KMS-11 (cell line): Measurements from ENCODE around the gene SDK1.

Experiments used
- H2AFZ ChIP-seq: fragments of 200-600 bp; sonication (generic); 2 replicates; pipeline ENCODE4 v1.6.1; 2016; ENCODE audit warnings: antibody characterized with exemption, mixed run types, low read depth
- H3K27ac ChIP-seq: fragments of 200-600 bp; sonication (generic); 2 replicates; pipeline ENCODE4 v1.6.1; 2016; ENCODE audit warnings: mild to moderate bottlenecking, mixed run types
- H3K27me3 ChIP-seq: fragments of 200-600 bp; sonication (generic); 2 replicates; pipeline ENCODE4 v1.6.1; 2017; ENCODE audit warnings: mild to moderate bottlenecking, low read depth, mixed run types, moderate library complexity; ENCODE audit not compliant: insufficient read depth
- H3K36me3 ChIP-seq: fragments of 200-600 bp; sonication (generic); 2 replicates; pipeline ENCODE4 v1.6.1; 2017; ENCODE audit warnings: mild to moderate bottlenecking, mixed run types; ENCODE audit not compliant: insufficient read depth
- H3K4me1 ChIP-seq: fragments of 200-600 bp; sonication (generic); 2 replicates; pipeline ENCODE4 v1.6.1; 2016; ENCODE audit warnings: mild to moderate bottlenecking, low read depth, mixed run types; ENCODE audit not compliant: poor library complexity, severe bottlenecking
- H3K4me2 ChIP-seq: fragments of 200-600 bp; sonication (generic); 2 replicates; pipeline ENCODE4 v1.7.0; 2016; ENCODE audit warnings: mild to moderate bottlenecking, mixed run types
- H3K4me3 ChIP-seq: fragments of 200-600 bp; sonication (generic); IDR thresholded peaks from 2 replicates; pipeline ENCODE4 v1.6.1; 2017; ENCODE audit warnings: low read depth, low read length, mixed read lengths; ENCODE audit not compliant: insufficient read depth
- H3K79me2 ChIP-seq: fragments of 200-600 bp; sonication (generic); 2 replicates; pipeline ENCODE4 v1.6.1; 2016; ENCODE audit warnings: low read depth, mixed run types; ENCODE audit not compliant: insufficient read depth
- H3K9ac ChIP-seq: fragments of 200-600 bp; sonication (generic); 2 replicates; pipeline ENCODE4 v1.6.1; 2016; ENCODE audit warnings: mild to moderate bottlenecking, mixed run types
- H4K20me1 ChIP-seq: fragments of 200-600 bp; sonication (generic); 2 replicates; pipeline ENCODE4 v1.6.1; 2016; ENCODE audit warnings: mild to moderate bottlenecking, mixed run types; ENCODE audit not compliant: insufficient read depth
- TF ChIP-seq, protein P1 (sequence below): fragments of 200-600 bp; sonication (generic); conservative IDR thresholded peaks from 2 replicates; pipeline ENCODE4 v1.6.1; 2017; ENCODE audit warnings: low read depth, mild to moderate bottlenecking, antibody characterized with exemption, low read length, moderate library complexity, mixed read lengths

SDK1 gene

DNA sequence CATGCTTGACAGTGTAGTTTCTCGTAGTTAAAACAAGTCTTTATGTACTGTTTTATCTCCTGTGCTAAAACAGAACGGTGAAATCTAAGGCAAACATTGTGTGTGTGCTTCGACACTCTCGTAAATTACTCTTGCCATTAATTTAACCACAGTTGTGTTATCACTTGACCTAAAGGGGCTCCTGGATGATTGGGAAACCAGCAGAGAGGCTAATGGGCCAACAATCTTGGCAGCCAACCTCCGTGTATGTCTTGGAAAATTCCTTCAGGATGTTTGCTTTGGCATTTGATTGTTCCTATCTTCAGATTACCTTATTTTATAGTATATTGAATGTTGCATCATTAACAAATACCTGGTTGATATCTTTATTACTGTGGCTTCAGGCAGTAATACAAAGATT is 409.5 kb downstream of the SDK1 start:
- TF ChIP-seq, protein P1, sequence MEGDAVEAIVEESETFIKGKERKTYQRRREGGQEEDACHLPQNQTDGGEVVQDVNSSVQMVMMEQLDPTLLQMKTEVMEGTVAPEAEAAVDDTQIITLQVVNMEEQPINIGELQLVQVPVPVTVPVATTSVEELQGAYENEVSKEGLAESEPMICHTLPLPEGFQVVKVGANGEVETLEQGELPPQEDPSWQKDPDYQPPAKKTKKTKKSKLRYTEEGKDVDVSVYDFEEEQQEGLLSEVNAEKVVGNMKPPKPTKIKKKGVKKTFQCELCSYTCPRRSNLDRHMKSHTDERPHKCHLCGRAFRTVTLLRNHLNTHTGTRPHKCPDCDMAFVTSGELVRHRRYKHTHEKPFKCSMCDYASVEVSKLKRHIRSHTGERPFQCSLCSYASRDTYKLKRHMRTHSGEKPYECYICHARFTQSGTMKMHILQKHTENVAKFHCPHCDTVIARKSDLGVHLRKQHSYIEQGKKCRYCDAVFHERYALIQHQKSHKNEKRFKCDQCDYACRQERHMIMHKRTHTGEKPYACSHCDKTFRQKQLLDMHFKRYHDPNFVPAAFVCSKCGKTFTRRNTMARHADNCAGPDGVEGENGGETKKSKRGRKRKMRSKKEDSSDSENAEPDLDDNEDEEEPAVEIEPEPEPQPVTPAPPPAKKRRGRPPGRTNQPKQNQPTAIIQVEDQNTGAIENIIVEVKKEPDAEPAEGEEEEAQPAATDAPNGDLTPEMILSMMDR = no peak
- H3K4me2 ChIP-seq = no peak overlapping the region
- H4K20me1 ChIP-seq = no peaks in the 10 kb centered on the region
- no peaks in the 10 kb centered on the region for H3K27me3 ChIP-seq
- H3K27ac ChIP-seq = no peak overlapping the region
- no peaks in the 10 kb centered on the region for H3K4me1 ChIP-seq
- H3K4me3 ChIP-seq = no peak overlapping the region
- H3K79me2 ChIP-seq = no peaks in the 10 kb centered on the region
- no peak overlapping the region for H2AFZ ChIP-seq
- no peak overlapping the region for H3K9ac ChIP-seq
- no peaks in the 10 kb centered on the region for H3K36me3 ChIP-seq

DNA sequence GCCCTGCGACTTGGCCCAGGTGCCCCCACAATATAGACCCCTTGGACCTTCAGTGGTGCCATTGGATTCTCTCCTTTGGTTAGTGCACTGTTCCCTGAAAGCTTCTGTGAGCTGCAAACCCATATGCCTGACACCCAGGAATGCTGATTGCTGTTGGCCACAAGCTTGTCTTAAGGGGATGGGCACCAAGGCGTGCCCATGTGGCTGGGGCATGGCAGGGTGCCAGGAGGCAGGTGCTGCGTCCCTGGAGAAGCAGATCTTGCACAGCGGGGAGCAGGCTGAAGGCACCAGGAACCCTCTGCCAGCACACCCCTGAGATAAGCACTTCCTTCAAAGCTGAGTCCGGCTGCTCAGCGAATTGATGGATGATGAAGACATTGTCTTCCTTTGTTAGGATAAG is 411.8 kb downstream of the SDK1 start:
- no peaks in the 10 kb centered on the region for H4K20me1 ChIP-seq
- H3K27ac ChIP-seq = no peak overlapping the region
- H3K36me3 ChIP-seq = no peaks in the 10 kb centered on the region
- no peak overlapping the region for H2AFZ ChIP-seq
- H3K4me2 ChIP-seq = no peak overlapping the region
- no peak overlapping the region for H3K4me3 ChIP-seq
- TF ChIP-seq, protein P1 = no peak
- no peak overlapping the region for H3K9ac ChIP-seq
- no peaks in the 10 kb centered on the region for H3K27me3 ChIP-seq
- H3K4me1 ChIP-seq = no peaks in the 10 kb centered on the region
- H3K79me2 ChIP-seq = no peaks in the 10 kb centered on the region

GRCh38 chr7:3721422-3721821 is 420.4 kb downstream of the SDK1 start:
- Histone ChIP-seq H3K36me3 (no peaks in the 10 kb centered on the region), H3K4me1 (no peaks in the 10 kb centered on the region), H3K27me3 (no peaks in the 10 kb centered on the region), H3K4me2 (no peak overlapping the region), H2AFZ (no peak overlapping the region), H3K79me2 (no peaks in the 10 kb centered on the region), H3K9ac (no peak overlapping the region), H3K4me3 (no peak overlapping the region), H4K20me1 (no peaks in the 10 kb centered on the region), H3K27ac (no peak overlapping the region)
- TF ChIP-seq, protein P1 = no peak

DNA sequence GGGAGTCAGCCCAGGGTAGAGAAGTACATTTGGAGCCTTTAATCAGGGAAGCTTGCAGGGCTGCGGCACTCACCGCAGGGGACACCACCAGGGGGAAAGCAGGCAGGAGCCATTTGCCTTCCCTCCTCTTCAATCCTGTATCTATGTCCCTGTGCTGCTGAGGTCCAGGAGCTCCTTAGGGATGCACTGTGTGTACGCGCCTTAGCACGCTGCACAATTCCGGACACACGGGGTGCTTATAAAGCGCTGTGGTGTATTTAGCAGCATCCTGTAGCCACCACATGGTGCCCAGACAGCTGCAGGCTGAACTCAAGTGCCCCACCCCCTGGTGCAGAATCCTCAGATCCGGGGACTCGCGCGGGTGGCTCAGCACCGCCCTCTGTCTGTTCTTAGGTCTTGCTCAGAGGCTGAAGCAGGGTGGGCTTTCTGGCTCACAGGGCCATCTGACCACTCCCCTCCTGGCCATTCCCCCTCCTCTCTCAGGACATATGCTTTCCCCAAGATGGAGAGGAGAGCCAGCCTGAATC is 421.4 kb downstream of the SDK1 start:
- H3K4me3 ChIP-seq = no peak overlapping the region

More for the DNA sequence above, 421.4 kb downstream of the SDK1 start:
- Histone ChIP-seq H3K4me1 (no peaks in the 10 kb centered on the region), H4K20me1 (no peaks in the 10 kb centered on the region), H3K36me3 (no peaks in the 10 kb centered on the region), H3K27ac (no peak overlapping the region), H3K79me2 (no peaks in the 10 kb centered on the region), H2AFZ (no peak overlapping the region), H3K4me2 (no peak overlapping the region), H3K27me3 (no peaks in the 10 kb centered on the region), H3K9ac (no peak overlapping the region)
- TF ChIP-seq, protein P1 = no peak
